Activated CD4-positive, alpha-beta T cell treated with anti-CD3 and anti-CD28 coated beads, Interleukin-2, amount 50 U/mL, for 24 hours (primary cell): Measurements from ENCODE around the gene STAG3.
"Not testable (repeated sequence)": the region's sequence is repeated elsewhere in the genome, so short reads cannot be mapped to it uniquely, and the experiment has no call there.

Experiments used
- DNase-seq, 2 donors: peaks; one replicate each; pipeline ENCODE4 v3.0.0-alpha.2; 2020; ENCODE audit warnings: low read depth in 1 of 2, low spot score in 1 of 2

STAG3 gene

DNA sequence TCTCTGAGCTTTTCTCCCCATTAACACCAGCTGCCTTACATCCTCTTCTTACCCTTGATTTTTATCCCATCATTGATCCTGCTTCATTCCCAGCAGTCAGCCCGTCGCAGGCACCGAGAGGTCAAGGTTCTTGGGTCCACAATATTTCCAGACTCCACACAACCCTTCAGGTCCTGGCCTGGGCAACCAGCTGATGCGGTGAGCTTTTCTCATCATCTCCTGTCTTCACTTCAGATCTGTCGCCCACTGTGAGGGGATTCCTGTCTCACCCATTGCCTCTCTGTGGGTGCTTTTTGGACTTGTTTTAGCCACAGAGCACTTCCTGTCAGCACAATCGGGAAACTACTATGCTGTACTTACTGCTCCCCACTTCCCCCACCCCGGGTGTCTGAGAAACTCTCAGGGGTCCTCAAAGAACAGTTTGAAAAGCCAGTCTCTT is 33.6 kb downstream of the STAG3 start:
- DNase-seq: no peak

GRCh38 chr7:100212631-100213286 is 35.0 kb downstream of the STAG3 start:
- DNase-seq: no peak

GRCh38 chr7:100213672-100214071 is 36.0 kb downstream of the STAG3 start:
- no peak for DNase-seq

- not testable (repeated sequence) for DNase-seq
These were observed 36.6 kb downstream of the STAG3 start for GRCh38 chr7:100214356-100214755.

DNA sequence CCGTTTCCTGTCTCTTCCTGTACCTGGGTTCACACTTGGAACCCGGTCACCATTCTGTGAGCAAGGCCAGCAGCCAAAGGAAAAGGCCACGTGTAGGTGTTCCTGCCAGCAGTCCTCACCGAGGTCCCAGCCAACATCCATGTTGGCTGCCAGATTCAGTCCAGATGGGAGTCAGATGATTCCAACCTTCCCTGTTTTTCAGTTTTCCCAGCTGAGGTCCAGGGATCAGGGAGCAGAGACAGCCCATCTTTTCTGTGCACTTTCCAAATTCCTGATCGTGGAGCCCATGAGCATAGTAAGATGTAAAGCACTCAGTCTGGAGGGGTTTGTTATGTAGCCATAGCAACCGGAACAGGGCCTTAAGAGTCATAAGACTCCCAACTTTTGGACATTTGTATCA is 38.2 kb downstream of the STAG3 start:
- DNase-seq: no peak

DNA sequence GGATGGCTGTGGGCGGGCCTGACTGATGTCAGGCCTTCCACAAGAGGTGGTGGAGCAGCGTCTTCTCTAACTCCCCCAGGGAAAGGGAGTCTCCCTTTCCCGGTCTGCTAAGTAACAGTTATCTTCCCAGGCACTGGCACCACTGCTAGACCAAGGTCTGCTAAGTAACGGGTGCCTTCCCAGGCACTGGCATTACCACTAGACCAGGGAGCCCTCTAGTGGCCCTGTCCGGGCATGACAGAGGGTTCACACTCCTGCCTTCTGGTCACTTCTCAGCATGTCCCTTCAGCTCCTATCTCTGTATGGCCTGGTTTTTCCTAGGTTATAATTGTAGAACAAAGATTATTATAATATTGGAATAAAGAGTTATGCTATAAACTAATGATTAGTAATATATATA is 40.2 kb downstream of the STAG3 start:
- peak; percentile 61 to 72 for DNase-seq

- no peak for DNase-seq
These were observed 41.6 kb downstream of the STAG3 start for GRCh38 chr7:100219271-100219737.

- peak in 1 of 2 donors; percentile 18 for DNase-seq
These were observed 42.3 kb downstream of the STAG3 start, which contains the start of gene PVRIG for GRCh38 chr7:100219801-100220585. Gene PVRIG (plus strand): TSS chr7:100219949. CDS start chr7:100219971, 22 bp downstream.

DNA sequence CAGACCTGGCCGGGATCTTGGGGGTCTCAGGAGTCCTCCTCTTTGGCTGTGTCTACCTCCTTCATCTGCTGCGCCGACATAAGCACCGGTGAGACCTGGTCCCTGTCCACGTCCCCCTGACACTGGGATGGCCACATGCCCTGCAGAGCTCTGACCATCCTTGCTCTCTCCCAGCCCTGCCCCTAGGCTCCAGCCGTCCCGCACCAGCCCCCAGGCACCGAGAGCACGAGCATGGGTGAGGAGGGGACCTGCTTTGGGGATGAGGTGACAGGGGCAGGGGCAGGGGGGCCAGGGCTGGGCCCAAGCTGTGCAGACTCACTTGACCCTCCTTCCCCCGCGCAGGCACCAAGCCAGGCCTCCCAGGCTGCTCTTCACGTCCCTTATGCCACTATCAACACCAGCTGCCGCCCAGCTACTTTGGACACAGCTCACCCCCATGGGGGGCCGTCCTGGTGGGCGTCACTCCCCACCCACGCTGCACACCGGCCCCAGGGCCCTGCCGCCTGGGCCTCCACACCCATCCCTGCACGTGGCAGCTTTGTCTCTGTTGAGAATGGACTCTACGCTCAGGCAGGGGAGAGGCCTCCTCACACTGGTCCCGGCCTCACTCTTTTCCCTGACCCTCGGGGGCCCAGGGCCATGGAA is 43.0 kb downstream of the STAG3 start:
- no peak for DNase-seq

DNA sequence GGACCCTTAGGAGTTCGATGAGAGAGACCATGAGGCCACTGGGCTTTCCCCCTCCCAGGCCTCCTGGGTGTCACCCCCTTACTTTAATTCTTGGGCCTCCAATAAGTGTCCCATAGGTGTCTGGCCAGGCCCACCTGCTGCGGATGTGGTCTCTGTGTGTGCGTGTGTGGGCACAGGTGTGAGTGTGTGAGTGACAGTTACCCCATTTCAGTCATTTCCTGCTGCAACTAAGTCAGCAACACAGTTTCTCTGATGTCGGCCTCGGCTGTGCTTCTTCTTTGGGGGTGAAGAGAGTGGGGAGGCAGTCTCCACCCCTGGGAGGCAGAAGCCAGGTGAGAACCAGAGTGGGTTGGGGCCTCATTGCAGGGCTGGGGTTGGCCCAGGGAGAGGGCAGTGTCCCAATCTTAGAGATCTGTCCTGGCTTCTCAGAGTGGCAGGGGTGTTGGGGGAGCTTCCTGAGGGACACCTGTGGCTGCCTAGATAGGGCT is 43.6 kb downstream of the STAG3 start:
- DNase-seq: peak; percentile 57 to 78

DNA sequence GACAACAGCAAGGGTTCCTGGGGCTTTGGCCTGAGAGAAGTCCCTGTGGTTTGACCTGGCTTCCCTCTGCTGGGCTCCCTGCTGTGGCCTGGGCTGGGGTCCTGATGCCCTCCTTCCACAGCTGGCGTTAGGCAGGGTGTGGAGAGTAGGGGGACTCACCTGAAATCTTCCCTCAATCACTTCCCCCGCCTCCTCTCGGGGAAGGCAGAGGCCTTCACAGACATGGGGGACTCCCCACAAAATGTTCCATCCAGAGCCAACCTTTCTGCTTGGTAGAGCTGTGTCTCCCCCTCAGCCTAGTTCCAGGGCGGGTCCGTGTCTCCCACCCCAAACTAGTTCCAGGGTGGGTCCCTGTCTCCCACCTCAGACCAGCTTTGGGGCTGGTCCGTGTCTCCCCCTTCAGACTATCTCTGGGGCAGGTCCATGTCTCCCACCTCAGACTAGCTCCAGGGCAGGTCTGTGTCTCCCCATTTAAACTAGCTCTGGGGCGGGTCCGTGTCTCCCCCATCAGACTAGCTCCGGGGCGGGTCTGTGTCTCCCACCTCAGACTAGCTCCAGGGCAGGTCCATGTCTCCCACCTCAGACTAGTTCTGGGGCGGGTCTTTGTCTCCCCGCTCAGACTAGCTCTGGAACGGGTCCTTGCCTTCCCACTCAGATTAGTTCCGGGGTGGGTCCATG is 44.2 kb downstream of the STAG3 start:
- no peak for DNase-seq

DNA sequence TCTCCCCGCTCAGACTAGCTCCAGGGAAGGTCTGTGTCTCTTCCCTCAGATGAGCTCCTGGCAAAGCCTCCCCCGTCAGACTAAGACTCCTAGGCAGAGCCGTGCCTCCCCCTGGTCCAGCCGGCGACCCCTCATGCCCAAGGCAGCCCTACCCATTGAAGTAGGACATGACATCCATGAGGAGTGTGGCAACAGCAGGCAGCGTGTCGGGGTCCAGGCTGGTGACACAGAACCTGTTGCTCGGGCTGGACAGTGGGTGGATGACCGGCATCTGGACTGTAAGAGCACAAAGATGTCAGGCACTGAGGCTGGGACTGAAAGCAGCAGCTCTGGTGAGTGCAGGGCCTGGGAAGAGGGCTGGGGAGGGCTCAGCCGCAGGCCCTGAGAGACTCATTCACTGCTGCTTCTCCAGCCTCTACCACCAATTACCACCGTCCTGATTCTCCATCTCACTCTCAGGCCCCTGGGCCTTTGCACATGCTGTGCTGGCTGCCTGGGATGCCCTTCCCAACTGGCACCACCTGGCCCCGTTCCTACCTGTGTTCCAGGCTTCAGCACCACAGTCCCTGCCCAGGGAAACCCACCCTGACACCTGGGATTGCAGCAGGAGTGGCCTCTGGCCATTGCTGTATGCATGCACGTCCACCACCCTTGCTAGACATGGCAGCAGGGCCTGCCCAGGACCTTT is 44.9 kb downstream of the STAG3 start:
- no peak for DNase-seq

DNA sequence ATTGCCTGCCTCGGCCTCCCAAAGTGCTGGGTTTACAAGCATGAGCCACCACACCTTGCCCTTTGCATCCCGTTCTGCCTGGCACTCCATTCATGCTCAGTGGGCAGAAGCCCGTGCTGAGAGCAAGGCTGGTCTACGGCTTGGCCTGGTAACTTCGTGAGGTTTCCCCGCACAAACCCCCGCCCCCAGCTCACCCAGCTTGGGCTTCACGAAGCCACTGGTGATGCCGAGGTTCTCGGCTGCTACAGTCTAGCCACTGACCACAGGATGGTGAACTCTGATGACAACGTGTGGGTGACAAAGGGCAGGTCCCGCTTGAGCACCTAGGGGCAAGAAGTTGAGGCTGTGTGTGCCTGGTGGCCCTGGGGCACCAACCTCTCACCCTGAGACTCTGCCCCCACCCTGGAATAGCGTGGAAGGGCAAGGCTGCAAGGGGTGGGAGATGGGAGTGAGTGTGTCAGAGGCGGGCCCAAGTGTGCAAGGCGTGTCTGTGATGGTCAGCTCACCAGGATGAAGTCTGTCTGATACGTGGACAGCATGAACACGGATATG is 45.7 kb downstream of the STAG3 start:
- DNase-seq: not testable (repeated sequence)

GRCh38 chr7:100224891-100225290 is 47.2 kb downstream of the STAG3 start:
- not testable (repeated sequence) for DNase-seq

- not testable (repeated sequence) for DNase-seq
These were observed 57.1 kb downstream of the STAG3 start for GRCh38 chr7:100234660-100235317.

GRCh38 chr7:100239975-100240374 is 62.3 kb downstream of the STAG3 start:
- not testable (repeated sequence) for DNase-seq

DNA sequence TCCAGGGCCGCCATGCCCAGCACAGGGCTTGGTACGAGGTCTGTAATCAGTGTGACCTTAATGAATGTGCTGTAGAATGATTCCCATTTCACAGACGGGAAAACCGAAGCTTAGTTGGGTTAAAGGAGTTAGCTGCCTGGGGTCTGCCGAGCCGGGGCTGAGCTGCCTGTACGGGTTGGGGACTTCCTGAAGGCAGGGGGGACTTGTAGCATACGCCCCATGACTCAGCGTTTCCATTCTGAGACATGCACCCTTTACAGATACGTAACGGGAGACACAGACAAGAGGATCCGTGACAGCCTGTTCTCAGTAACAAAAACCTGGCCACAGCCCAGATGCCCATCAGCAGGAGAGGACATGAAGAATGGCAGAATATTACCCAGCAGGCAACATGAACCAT is 65.7 kb downstream of the STAG3 start:
- DNase-seq: peak; percentile 25 to 70

DNA sequence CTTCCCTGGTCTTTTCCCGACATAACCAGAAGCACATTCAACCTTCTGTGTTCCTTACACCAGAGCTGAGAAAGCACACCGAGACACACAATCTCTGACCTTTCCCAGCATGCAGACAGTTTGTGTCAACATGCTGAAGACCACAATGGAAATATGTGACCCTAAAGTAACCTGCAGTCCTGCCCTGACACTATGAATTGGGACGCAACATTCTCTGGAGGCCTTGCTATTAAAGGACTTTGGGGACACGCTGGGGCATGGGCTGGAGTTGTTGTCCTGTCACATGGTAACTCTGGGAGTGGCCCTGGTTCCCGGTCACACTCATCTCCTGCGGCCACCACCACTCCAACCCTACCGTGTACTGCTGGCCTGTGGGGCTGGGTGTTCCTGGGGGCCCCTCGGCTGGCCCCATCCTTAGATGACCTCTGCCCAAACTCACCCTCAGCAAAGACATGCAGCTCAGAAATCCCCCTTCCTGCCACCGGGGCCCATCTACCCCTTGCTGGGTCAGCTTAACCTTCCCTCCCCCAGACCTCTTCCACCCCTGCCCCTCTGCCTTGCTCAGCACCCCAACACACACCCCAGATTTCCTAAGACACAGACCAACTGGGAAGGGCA is 67.4 kb downstream of the STAG3 start:
- not testable (repeated sequence) for DNase-seq
